K562 (cell line): ENCODE measurements around the gene TRA2B. TPM values are rescaled to one million over a fixed set of nuclear protein-coding genes. Genes with fewer than 3 reads are reported as not detected.

Experiments
- ATAC-seq: fragments of 200-7000 bp; cut with Tn5 transposase; 3 replicates; pipeline ENCODE4 v1.9.1; 2020; ENCODE audit warnings: moderate library complexity
- BruUV-seq: library from RNA; stranded (reverse); fragments of 400-500 nt; replicated peaks from 2 replicates; lab custom pipeline; 2021; lab: Mats Ljungman, UMichigan
- CTCF ChIA-PET: fragments of 300-600 bp; formaldehyde crosslinking; extraction: SDS; loops from one replicate; lab custom pipeline; 2021; ENCODE audit warnings: low intra/inter-chr PET ratio; lab: Yijun Ruan, JAX
- POLR2A ChIA-PET: fragments of 300-600, 350-650 bp; sonication (Branson Sonifier 250); formaldehyde crosslinking; extraction: SDS; loops from one replicate; lab custom pipeline; 2021; ENCODE audit warnings: antibody characterized with exemption, inconsistent platforms; lab: Yijun Ruan, JAX
- DNase-seq, 4 experiments: peaks; one replicate each; pipeline versions ENCODE4 v3.0.0 to v3.0.0-alpha.2; 2011 to 2018; ENCODE audit warnings: low spot score in 3 of 4, mixed read lengths in 3 of 4; ENCODE audit errors: extremely low read depth in 1 of 4
- FAIRE-seq: peaks from 2 replicates; lab custom pipeline; 2011; peaks lifted over from hg19 to GRCh38; lab: Jason Lieb, UNC
- H2AFZ ChIP-seq: 2 replicates; pipeline ENCODE4 v1.6.0; 2011; ENCODE audit warnings: low read depth, low read length, control low read depth, inconsistent platforms
- H3K27ac ChIP-seq: fragments of 200-600 bp; 3 replicates; pipeline ENCODE4 v1.8.0; 2011; ENCODE audit warnings: low read depth, mild to moderate bottlenecking, control low read depth, inconsistent platforms, low read length, moderate library complexity, mixed read lengths; ENCODE audit errors: extremely low read depth
- H3K27me3 ChIP-seq, 2 experiments: fragments of 300-600 bp in 1 of 2; 2 replicates in 1 of 2; 3 replicates in 1 of 2; pipeline versions ENCODE4 v1.6.0 to v1.8.0; 2011; ENCODE audit warnings: inconsistent platforms in 2 of 2, low read length in 2 of 2, mild to moderate bottlenecking in 1 of 2, mixed read lengths in 1 of 2, moderate library complexity in 1 of 2; ENCODE audit not compliant: control insufficient read depth in 2 of 2, insufficient read depth in 2 of 2
- H3K36me3 ChIP-seq: fragments of 300-600 bp; 3 replicates; pipeline ENCODE4 v1.8.0; 2011; ENCODE audit warnings: mild to moderate bottlenecking, low read length, inconsistent platforms; ENCODE audit not compliant: control insufficient read depth, insufficient read depth
- H3K4me1 ChIP-seq, 2 experiments: fragments of 200-600 bp in 1 of 2; replicated peaks in 1 of 2; 2 replicates in 1 of 2; 3 replicates in 1 of 2; pipeline versions ENCODE4 v1.5.1 to v1.8.0; 2011; ENCODE audit warnings: inconsistent platforms in 2 of 2, low read length in 2 of 2, mild to moderate bottlenecking in 1 of 2, mixed read lengths in 1 of 2, moderate library complexity in 1 of 2; ENCODE audit not compliant: control insufficient read depth in 2 of 2, insufficient read depth in 2 of 2
- H3K4me2 ChIP-seq: 2 replicates; pipeline ENCODE4 v1.6.1; 2011; ENCODE audit warnings: low read length, control low read depth, inconsistent platforms, mixed read lengths; ENCODE audit not compliant: insufficient read depth
- H3K4me3 ChIP-seq: fragments of 200-600 bp; sonication (generic), shearing (Covaris generic); 2 replicates; pipeline ENCODE4 v1.5.1; 2016; ENCODE audit warnings: control low read depth, inconsistent platforms
- H3K79me2 ChIP-seq: fragments of 200-600 bp; 3 replicates; pipeline ENCODE4 v1.8.0; 2011; ENCODE audit warnings: low read length, inconsistent platforms; ENCODE audit not compliant: control insufficient read depth, insufficient read depth
- H3K9ac ChIP-seq, 2 experiments: 2 replicates each; pipeline versions ENCODE4 v1.6.0 to v1.6.1; 2011; ENCODE audit warnings: low read depth in 2 of 2, low read length in 2 of 2, control low read depth in 1 of 2, inconsistent platforms in 1 of 2, mild to moderate bottlenecking in 1 of 2, mixed read lengths in 1 of 2; ENCODE audit not compliant: insufficient read depth in 1 of 2
- H3K9me1 ChIP-seq: one replicate; pipeline ENCODE4 v1.6.0; 2011; ENCODE audit warnings: inconsistent platforms, mild to moderate bottlenecking, low read length, moderate library complexity; ENCODE audit not compliant: control insufficient read depth, insufficient read depth
- H3K9me3 ChIP-seq: replicated peaks from 2 replicates; pipeline ENCODE4 v1.5.1; 2011; ENCODE audit warnings: low read depth, low read length, inconsistent platforms; ENCODE audit not compliant: control insufficient read depth, insufficient read depth
- H4K20me1 ChIP-seq: replicated peaks from 2 replicates; pipeline ENCODE4 v1.6.1; 2011; ENCODE audit warnings: low read length, inconsistent platforms, mixed read lengths; ENCODE audit not compliant: control insufficient read depth, insufficient read depth
- HDGF ChIP-seq: fragments of 450-650 bp; IDR thresholded peaks from 2 replicates; pipeline ENCODE4 v1.6.1; 2016
- HLTF ChIP-seq: fragments of 450-650 bp; IDR thresholded peaks from 2 replicates; pipeline ENCODE4 v1.6.1; 2016
- MAZ ChIP-seq, 2 experiments: fragments of 450-650 bp in 1 of 2; sonication (generic) in 1 of 2; formaldehyde crosslinking; IDR thresholded peaks in 1 of 2; conservative IDR thresholded peaks in 1 of 2; 2 replicates each; pipeline versions ENCODE4 v1.4.0 to v1.5.0; 2020; ENCODE audit warnings: mild to moderate bottlenecking in 1 of 2, missing genetic modification reagents in 1 of 2
- MEIS2 ChIP-seq: fragments of 450-650 bp; IDR thresholded peaks from 2 replicates; pipeline ENCODE4 v1.6.1; 2014; ENCODE audit warnings: mild to moderate bottlenecking; ENCODE audit not compliant: partially characterized antibody
- NR4A1 ChIP-seq, 2 experiments: fragments of 250-450 bp in 1 of 2; fragments of 450-650 bp in 1 of 2; sonication (Bioruptor Pico) in 1 of 2; IDR thresholded peaks; 2 replicates each; pipeline versions ENCODE4 v1.4.0 to v1.6.1; 2016 to 2020; ENCODE audit warnings: mild to moderate bottlenecking in 2 of 2, missing compliant biosample characterization in 1 of 2, missing genetic modification characterization in 1 of 2, moderate library complexity in 1 of 2
- ZBED1 ChIP-seq: IDR thresholded peaks from 2 replicates; pipeline ENCODE4 v1.6.1; 2014
- ZFPM2 ChIP-seq: fragments of 250-450 bp; sonication (Bioruptor Pico); IDR thresholded peaks from 2 replicates; pipeline ENCODE4 v1.5.1; 2022; ENCODE audit warnings: mild to moderate bottlenecking
- ZNF175 ChIP-seq: fragments of 200-800 bp; sonication (Bioruptor generic); IDR thresholded peaks from 2 replicates; pipeline ENCODE4 v1.6.1; 2016; ENCODE audit warnings: low read depth, mild to moderate bottlenecking, missing genetic modification characterization, missing compliant biosample characterization
- WGBS: fragments of 100-300 bp; shearing (Covaris generic); methylation state at CpG from one replicate; pipeline ENCODE4 v1.1.6; 2016; ENCODE audit warnings: low coverage, mixed read lengths; ENCODE audit not compliant: insufficient coverage; ENCODE audit errors: missing lambda C conversion rate; 5-methylcytosine and 5-hydroxymethylcytosine counted together
- in situ Hi-C: fragments of 300-500 bp; cut with MboI; formaldehyde crosslinking; loops from 4 replicates; pipeline ENCODE4 v1.15.0; 2018; ENCODE audit warnings: inconsistent platforms, mixed read lengths
- intact Hi-C: fragments of 100-400 bp; cut with micrococcal nuclease; formaldehyde crosslinking; loops from 2 replicates; pipeline ENCODE4 v1.14.2; 2022
- polyA plus RNA-seq, 8 experiments: library from polyadenylated mRNA; depleted of rRNA in 4 of 8; stranded (reverse) in 5 of 8; unstranded in 3 of 8; fragments of >200 nt; fragmentation: Nextera tagmentation in 2 of 8; fragmentation: Illumina TruSeq in 1 of 8; extraction: Ambion mirVana in 2 of 8; extraction: Trizol in 1 of 8; gene quantifications; 2 replicates each; pipeline versions ENCODE4 v1.2.1 to v1.2.3, GENCODE V29; 2011 to 2014; ENCODE audit warnings: inconsistent platforms in 1 of 8, missing spikeins in 1 of 8
- total RNA-seq, 7 experiments: library from RNA; depleted of rRNA in 6 of 7; stranded (reverse); fragments of >200 nt in 6 of 7; fragmentation: Illumina TruSeq in 2 of 7; extraction: Trizol in 2 of 7; gene quantifications; 2 replicates each; pipeline versions ENCODE4 v1.2.1 to v1.2.3, GENCODE V29; 2011 to 2021; ENCODE audit warnings: low replicate concordance in 1 of 7
- TF ChIP-seq, protein P1 (sequence below): sonication (generic); formaldehyde crosslinking; IDR thresholded peaks from 2 replicates; pipeline ENCODE4 v1.8.0; 2022; ENCODE audit warnings: missing genetic modification reagents, mild to moderate bottlenecking, borderline replicate concordance
- TF ChIP-seq, protein P2 (sequence below): fragments of 250-450 bp; sonication (Bioruptor Pico); IDR thresholded peaks from 2 replicates; pipeline ENCODE4 v1.5.0; 2020; ENCODE audit warnings: mild to moderate bottlenecking
- TF ChIP-seq, protein P3 (sequence below): fragments of 200-400 bp; formaldehyde crosslinking; IDR thresholded peaks from 2 replicates; pipeline ENCODE4 v1.6.1; 2017; ENCODE audit warnings: mild to moderate bottlenecking, low read depth, low read length, moderate library complexity

The TRA2B gene
- total and polyA plus RNA-seq, 9 of the 15 experiments (the other 6 are each of a cell fraction or from before 2014, with no cell fraction given): 105 to 411 (median 278) TPM

GRCh38 chr3:185866995-185867394 is 70.8 kb downstream of the TRA2B start:
- H3K4me2 ChIP-seq: no peak overlapping the region
- no peak for TF ChIP-seq NR4A1 (CRISPR knock-in tag; IDR thresholded peaks at IDR 0.05)
- no peak for TF ChIP-seq NR4A1 (tag; IDR thresholded peaks at IDR 0.05)
- no peak for TF ChIP-seq ZBED1
- no peak for TF ChIP-seq MEIS2
- TF ChIP-seq, protein P1, sequence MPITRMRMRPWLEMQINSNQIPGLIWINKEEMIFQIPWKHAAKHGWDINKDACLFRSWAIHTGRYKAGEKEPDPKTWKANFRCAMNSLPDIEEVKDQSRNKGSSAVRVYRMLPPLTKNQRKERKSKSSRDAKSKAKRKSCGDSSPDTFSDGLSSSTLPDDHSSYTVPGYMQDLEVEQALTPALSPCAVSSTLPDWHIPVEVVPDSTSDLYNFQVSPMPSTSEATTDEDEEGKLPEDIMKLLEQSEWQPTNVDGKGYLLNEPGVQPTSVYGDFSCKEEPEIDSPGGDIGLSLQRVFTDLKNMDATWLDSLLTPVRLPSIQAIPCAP (CRISPR knock-in tag): no peak
- H3K9me1 ChIP-seq: no peaks in the 10 kb centered on the region
- no TSS peak for BruUV-seq
- ChIA-PET CTCF (no interaction called here), POLR2A (interaction anchor here (0.6 kb wide), 1 partner anchor 51 kb away, joined by 3 read pairs; no protein-coding TSS in a partner anchor)
- no peak overlapping the region for H3K27ac ChIP-seq
- no peak for ATAC-seq
- no peaks in the 10 kb centered on the region for H4K20me1 ChIP-seq
- H3K9me3 ChIP-seq: no peaks in the 10 kb centered on the region
- H3K36me3 ChIP-seq: no peaks in the 10 kb centered on the region
- in situ Hi-C loops: no loop called here
- no peak overlapping the region for H2AFZ ChIP-seq
- DNase-seq: no peak
- H3K4me3 ChIP-seq: no peak overlapping the region
- no peaks in the 10 kb centered on the region for H3K79me2 ChIP-seq
- H3K27me3 ChIP-seq: peaks cover 0 to 3% of the 10 kb centered on the region in 2 experiments; a peak in 1 of 5 replicates
- no peak overlapping the region for H3K9ac ChIP-seq
- FAIRE-seq: no peak
- H3K4me1 ChIP-seq: no peaks in the 10 kb centered on the region; a peak in 1 of 5 replicates
- intact Hi-C loops: no loop called here

GRCh38 chr3:185866555-185866954 is 71.3 kb downstream of the TRA2B start:
- Histone ChIP-seq H4K20me1 (no peaks in the 10 kb centered on the region), H3K9ac (no peak overlapping the region), H2AFZ (no peak overlapping the region), H3K79me2 (no peaks in the 10 kb centered on the region), H3K27ac (no peak overlapping the region), H3K4me1 (no peaks in the 10 kb centered on the region; a peak in 1 of 5 replicates), H3K4me3 (no peak overlapping the region), H3K4me2 (no peak overlapping the region; the same call in 1 of the 2 replicates), H3K36me3 (no peaks in the 10 kb centered on the region), H3K9me1 (no peaks in the 10 kb centered on the region), H3K9me3 (no peaks in the 10 kb centered on the region), H3K27me3 (peaks cover 0 to 3% of the 10 kb centered on the region in 2 experiments; a peak in 1 of 5 replicates)
- in situ Hi-C loops: no loop called here
- BruUV-seq: no TSS peak
- FAIRE-seq (no peak), ATAC-seq (peak; percentile 59), DNase-seq (peak in 1 of 4 experiments; percentile 19)
- WGBS: 0% methylated on average over 1 of the region's 1 CpG
- intact Hi-C loops: no loop called here
- CTCF ChIA-PET: no interaction called here
- POLR2A ChIA-PET: interaction anchor here (0.6 kb wide), 1 partner anchor 52 kb away, joined by 3 read pairs; no protein-coding TSS in a partner anchor
- TF ChIP-seq MAZ (CRISPR knock-in tag; conservative IDR thresholded peaks at IDR 0.05 in 1 of 2, IDR thresholded peaks at IDR 0.05 in 1 of 2) (no peak), ZFPM2 (CRISPR knock-in tag) (no peak), HDGF (no peak), HLTF (no peak), ZNF175 (CRISPR knock-in tag) (no peak)
- TF ChIP-seq, protein P2, sequence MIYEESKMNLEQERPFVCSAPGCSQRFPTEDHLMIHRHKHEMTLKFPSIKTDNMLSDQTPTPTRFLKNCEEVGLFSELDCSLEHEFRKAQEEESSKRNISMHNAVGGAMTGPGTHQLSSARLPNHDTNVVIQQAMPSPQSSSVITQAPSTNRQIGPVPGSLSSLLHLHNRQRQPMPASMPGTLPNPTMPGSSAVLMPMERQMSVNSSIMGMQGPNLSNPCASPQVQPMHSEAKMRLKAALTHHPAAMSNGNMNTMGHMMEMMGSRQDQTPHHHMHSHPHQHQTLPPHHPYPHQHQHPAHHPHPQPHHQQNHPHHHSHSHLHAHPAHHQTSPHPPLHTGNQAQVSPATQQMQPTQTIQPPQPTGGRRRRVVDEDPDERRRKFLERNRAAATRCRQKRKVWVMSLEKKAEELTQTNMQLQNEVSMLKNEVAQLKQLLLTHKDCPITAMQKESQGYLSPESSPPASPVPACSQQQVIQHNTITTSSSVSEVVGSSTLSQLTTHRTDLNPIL (CRISPR knock-in tag): no peak
- TF ChIP-seq, protein P3, sequence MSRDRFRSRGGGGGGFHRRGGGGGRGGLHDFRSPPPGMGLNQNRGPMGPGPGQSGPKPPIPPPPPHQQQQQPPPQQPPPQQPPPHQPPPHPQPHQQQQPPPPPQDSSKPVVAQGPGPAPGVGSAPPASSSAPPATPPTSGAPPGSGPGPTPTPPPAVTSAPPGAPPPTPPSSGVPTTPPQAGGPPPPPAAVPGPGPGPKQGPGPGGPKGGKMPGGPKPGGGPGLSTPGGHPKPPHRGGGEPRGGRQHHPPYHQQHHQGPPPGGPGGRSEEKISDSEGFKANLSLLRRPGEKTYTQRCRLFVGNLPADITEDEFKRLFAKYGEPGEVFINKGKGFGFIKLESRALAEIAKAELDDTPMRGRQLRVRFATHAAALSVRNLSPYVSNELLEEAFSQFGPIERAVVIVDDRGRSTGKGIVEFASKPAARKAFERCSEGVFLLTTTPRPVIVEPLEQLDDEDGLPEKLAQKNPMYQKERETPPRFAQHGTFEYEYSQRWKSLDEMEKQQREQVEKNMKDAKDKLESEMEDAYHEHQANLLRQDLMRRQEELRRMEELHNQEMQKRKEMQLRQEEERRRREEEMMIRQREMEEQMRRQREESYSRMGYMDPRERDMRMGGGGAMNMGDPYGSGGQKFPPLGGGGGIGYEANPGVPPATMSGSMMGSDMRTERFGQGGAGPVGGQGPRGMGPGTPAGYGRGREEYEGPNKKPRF: no peak
